HG03060 (cell line): Measurements from ENCODE around the gene TMEM42.
"Not testable (repeated sequence)": the region's sequence is repeated elsewhere in the genome, so short reads cannot be mapped to it uniquely, and the experiment has no call there.

Source experiments
- ATAC-seq: cut with Tn5 transposase; IDR thresholded peaks from one replicate; pipeline ENCODE4 v1.9.1; 2021; ENCODE audit warnings: low read depth, moderate number of reproducible peaks; ENCODE audit not compliant: unreplicated experiment

The TMEM42 gene

GRCh38 chr3:44861412-44862225 lies at the start of gene TMEM42:
TMEM42 (plus strand) TSS chr3:44861912; CDS start chr3:44861925, 13 bp downstream.
- ATAC-seq = peak; percentile 73

- no peak for ATAC-seq
These were observed 47.0 kb upstream of the TMEM42 start for GRCh38 chr3:44814751-44815150.

GRCh38 chr3:44816334-44816733 lies 45.4 kb upstream of the TMEM42 start:
- ATAC-seq = not testable (repeated sequence)

GRCh38 chr3:44821206-44821605 lies 40.5 kb upstream of the TMEM42 start:
- ATAC-seq = not testable (repeated sequence)

- no peak for ATAC-seq
These were observed 36.3 kb upstream of the TMEM42 start for GRCh38 chr3:44825264-44825925.

GRCh38 chr3:44827196-44827595 lies 34.5 kb upstream of the TMEM42 start:
- ATAC-seq = no peak

- no peak for ATAC-seq
These were observed 30.5 kb upstream of the TMEM42 start for GRCh38 chr3:44831232-44831631.

GRCh38 chr3:44832032-44832431 lies 29.7 kb upstream of the TMEM42 start:
- ATAC-seq = no peak

- ATAC-seq = no peak
These were observed 28.7 kb upstream of the TMEM42 start for GRCh38 chr3:44832965-44833364.

GRCh38 chr3:44833394-44833793 lies 28.3 kb upstream of the TMEM42 start:
- ATAC-seq = no peak

GRCh38 chr3:44835684-44836083 lies 26.0 kb upstream of the TMEM42 start:
- ATAC-seq = no peak

GRCh38 chr3:44842376-44842775 lies 19.3 kb upstream of the TMEM42 start:
- ATAC-seq = no peak

GRCh38 chr3:44845528-44846520 lies 15.9 kb upstream of the TMEM42 start:
- no peak for ATAC-seq

GRCh38 chr3:44848634-44849033 lies 13.1 kb upstream of the TMEM42 start:
- ATAC-seq = no peak

GRCh38 chr3:44856663-44857062 lies 5.0 kb upstream of the TMEM42 start:
- not testable (repeated sequence) for ATAC-seq

GRCh38 chr3:44860117-44860516 lies 1.6 kb upstream of the TMEM42 start:
- ATAC-seq = no peak

GRCh38 chr3:44862226-44862637 lies 520 bp downstream of the TMEM42 start:
- ATAC-seq = no peak

- ATAC-seq = no peak
These were observed 3.7 kb downstream of the TMEM42 start for GRCh38 chr3:44865272-44866035.

- ATAC-seq = no peak
These were observed 5.9 kb downstream of the TMEM42 start for GRCh38 chr3:44867421-44868111.
